LHCN-M2 (cell line): ENCODE data around the gene LAMP2. TPM values are rescaled to one million over a fixed set of nuclear protein-coding genes. Genes with fewer than 3 reads are reported as not detected.

Experiments
- DNase-seq: peaks from one replicate; pipeline ENCODE4 v3.0.0-alpha.2; 2012; ENCODE audit warnings: low read depth
- total RNA-seq: library from RNA; depleted of rRNA; stranded (reverse); fragments of >200 nt; gene quantifications from 2 replicates; pipeline ENCODE4 v1.2.3, GENCODE V29; 2014; rRNA removed

LAMP2 gene
- total RNA-seq, 1 experiment from 2014 or later = 139 TPM

DNA sequence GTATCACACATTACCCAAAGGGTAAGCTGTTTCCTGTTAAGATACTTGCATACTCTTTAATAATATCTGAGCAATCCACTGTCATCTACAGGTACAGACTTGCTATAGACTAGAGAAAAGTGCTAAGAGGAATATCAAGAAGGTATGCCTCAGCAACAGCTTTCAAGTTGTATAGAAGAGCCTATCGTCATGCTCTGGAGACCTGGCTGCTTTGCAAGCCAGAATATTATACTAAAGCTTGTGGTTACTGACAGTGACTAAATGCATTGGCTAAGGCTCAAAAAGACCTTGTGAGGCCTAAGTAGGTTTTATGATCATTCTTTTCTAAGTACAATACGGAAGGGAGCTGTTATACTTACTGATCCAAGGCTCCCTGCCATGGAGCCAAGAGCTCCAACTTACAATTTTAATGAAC lies 11.3 kb downstream of the LAMP2 start:
- DNase-seq = peak; percentile 71

- peak; percentile 54 for DNase-seq
Measured at GRCh38 chrX:120456973-120457372, 12.1 kb downstream of the LAMP2 start.

- no peak for DNase-seq
Measured at GRCh38 chrX:120453985-120454384, 15.1 kb downstream of the LAMP2 start.

GRCh38 chrX:120452131-120452530 lies 17.0 kb downstream of the LAMP2 start:
- DNase-seq = no peak

GRCh38 chrX:120450163-120450562 lies 18.9 kb downstream of the LAMP2 start:
- DNase-seq = peak; percentile 30

- DNase-seq = peak; percentile 83
Measured at GRCh38 chrX:120446498-120446897, 22.6 kb downstream of the LAMP2 start.

GRCh38 chrX:120439921-120440320 lies 29.2 kb downstream of the LAMP2 start:
- DNase-seq = no peak

DNA sequence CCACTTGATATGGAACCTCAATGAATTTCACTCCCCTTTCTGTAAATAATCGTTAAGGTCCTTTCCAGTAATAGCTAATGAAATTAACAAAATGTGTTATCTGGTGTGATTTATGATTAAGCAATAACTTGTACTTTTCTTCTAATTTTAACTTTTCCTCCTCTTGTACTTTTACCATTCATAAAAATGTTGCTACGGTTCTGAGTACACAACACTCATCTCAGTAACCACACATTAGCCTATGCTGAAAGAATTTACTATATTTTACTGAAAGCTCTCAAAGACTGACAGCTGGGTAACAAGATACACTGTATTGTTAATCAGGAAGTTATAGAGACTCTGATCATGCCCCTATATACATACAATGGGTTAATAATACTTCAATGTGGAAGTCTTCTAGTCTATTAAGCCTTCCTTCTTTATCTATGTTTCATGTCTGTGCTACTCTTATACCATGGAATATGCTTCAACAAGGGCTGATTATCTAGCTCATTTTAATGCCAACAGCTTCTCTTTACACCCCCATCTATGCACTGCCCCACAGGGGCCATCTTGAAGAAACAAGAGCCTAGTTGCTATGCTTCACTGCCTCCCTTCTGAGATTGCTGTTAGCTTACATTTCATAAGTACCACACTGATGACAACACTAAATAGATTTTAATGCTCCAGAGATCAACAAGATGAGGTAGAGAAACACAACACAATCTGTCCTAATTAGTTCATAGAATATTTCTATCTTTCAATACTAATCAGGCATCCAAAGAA lies 39.1 kb downstream of the LAMP2 start:
- DNase-seq = peak; percentile 39

- DNase-seq = peak; percentile 40
Measured at GRCh38 chrX:120428309-120428708, 40.8 kb downstream of the LAMP2 start.

DNA sequence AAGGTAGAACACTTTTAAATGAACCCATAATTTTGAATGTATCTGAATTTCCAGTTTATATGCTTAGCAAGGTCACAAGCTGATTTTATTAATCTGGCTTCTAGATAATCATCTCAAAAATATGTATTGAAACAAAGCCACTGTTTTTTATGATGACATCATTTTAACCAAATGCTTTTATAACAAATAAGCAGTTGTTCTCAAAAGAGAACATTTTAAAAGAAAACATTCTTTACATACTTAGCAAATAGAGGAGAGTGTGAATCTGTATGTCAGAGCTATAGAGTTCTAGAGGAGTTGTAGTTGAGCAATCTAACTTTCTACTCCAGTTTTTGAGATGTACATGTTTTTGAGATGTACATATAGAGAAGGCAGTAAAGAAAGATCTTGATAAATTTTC lies 42.5 kb downstream of the LAMP2 start:
- peak; percentile 35 for DNase-seq

GRCh38 chrX:120419463-120419862 lies 49.6 kb downstream of the LAMP2 start:
- no peak for DNase-seq

GRCh38 chrX:120408168-120408567 lies 60.9 kb downstream of the LAMP2 start:
- DNase-seq = no peak

DNA sequence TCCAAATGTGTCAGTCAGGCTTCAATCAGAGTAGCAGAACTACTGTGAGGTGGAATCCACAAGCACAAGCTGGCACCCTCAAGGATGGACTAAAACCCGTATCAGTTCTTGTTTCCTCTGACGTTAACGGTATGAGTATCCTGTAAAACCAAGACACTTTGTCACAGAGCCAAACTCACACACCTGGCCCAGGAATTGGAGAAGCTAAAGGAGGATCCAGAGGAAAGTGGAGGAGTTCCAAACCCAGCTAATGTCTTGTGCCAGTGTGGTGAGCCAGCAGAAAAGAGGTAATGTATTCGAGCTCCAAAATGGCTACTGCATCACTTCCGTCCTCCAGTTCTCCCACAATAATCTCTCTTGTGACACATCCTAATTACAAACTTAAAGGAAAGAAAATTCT lies 62.5 kb downstream of the LAMP2 start:
- no peak for DNase-seq

GRCh38 chrX:120402369-120402768 lies 66.7 kb downstream of the LAMP2 start:
- DNase-seq = peak; percentile 7

GRCh38 chrX:120401301-120401700 lies 67.8 kb downstream of the LAMP2 start:
- DNase-seq = no peak

DNA sequence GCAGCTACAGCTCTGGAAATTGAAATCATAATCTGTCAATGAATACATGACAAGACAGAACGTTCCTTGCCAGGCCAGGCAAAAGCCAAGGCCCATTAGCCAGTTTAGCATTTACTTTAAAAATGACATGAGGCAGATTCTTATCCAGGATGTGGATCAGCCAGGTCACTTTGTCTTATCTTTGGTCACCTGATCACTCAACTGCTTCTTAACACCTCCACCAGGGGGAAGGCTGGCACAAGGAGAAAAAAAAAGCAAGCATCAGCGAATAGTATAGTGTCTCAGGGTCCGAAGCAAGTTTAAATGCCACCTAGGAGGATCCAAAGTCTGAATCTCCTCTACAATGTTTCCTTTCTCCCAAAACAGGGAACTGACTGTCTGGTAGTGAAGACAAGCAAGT lies 88.4 kb downstream of the LAMP2 start:
- DNase-seq = no peak

- no peak for DNase-seq
Measured at GRCh38 chrX:120379937-120380681, 89.0 kb downstream of the LAMP2 start.

- DNase-seq = no peak
Measured at GRCh38 chrX:120378570-120378969, 90.5 kb downstream of the LAMP2 start.

Other genes with a start within 250 kb of the LAMP2 start
- 16.4 and 18.1 TPM in 2 replicates for gene ZBTB33, start 218.5 kb downstream of the LAMP2 start, total RNA-seq
- 0.06 and 0.17 TPM in 2 replicates for gene TMEM255A, start 157.8 kb downstream of the LAMP2 start, total RNA-seq
- not detected in 2 replicates for gene ATP1B4, start 107.2 kb downstream of the LAMP2 start, total RNA-seq
- 50.5 and 55.9 TPM in 2 replicates for gene CUL4B, start 91.7 kb upstream of the LAMP2 start, total RNA-seq
- gene MCTS1, start 134.8 kb upstream of the LAMP2 start, total RNA-seq = 58.8 and 59.4 TPM in 2 replicates
- gene C1GALT1C1, start 160.8 kb upstream of the LAMP2 start, total RNA-seq = 30.6 and 33.2 TPM in 2 replicates